ENCODE measurements around the gene ABAT.
"Not testable (repeated sequence)": the region's sequence is repeated elsewhere in the genome, so short reads cannot be mapped to it uniquely, and the experiment has no call there.

Gene ABAT

DNA sequence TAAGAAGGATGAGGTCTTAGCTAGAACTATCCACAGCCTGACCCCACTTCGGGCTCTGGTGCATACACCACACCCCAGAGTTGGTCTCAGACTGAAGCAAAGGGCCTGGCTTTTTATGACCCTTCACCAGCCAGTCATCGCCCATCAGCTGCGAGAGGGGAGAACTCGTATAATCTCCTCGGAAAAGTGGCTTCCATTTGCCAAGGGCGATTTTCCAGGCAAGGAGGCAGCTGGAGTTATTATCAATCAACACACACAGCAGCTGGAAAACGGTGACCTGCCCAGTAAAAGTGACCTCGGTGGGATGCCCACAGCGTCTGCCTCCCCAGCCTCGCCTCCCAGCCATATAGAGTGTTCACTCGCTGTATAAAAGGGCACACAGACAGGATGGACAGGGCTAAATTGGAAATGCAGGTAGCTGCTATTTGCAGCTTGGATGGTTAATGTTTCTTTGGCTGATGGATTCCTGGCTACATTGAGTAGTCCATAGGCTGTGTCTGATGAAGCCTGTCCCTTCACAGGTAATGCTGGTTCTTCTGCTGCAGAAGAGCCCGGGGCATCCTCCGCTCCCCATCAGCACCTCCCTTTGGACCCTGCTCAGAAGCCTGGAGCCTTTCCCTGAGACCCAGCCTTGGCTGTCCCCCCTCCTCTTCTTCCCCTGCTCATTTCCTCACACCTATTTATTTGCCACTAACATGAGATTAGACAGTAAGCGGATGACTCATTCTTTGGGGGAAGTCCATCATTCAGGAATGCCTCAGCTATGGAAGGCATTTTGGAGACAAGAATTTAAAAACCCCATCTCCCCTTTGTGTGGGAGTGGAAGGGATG is 77.3 kb downstream of the ABAT start:
- DNase-seq = no peak

DNA sequence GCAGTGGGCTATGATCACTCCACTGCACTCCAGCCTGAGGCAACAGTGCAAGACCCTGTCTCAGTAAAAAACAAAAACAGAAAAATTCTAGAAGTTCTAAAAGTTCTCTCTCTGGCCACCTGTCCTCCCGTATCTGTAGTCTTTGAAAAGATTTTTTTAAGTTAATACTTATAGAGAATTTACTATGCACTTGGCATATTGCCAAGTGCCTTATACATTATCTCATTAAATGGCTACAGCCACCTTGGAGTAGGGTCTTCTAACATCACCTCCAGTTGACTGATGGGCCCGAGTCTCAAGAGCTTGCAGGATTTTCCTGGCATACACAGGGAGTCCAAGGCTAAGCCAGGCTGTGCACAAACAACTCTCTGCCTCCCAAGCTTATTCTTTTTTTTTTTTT is 78.3 kb downstream of the ABAT start:
- DNase-seq = no peak

DNA sequence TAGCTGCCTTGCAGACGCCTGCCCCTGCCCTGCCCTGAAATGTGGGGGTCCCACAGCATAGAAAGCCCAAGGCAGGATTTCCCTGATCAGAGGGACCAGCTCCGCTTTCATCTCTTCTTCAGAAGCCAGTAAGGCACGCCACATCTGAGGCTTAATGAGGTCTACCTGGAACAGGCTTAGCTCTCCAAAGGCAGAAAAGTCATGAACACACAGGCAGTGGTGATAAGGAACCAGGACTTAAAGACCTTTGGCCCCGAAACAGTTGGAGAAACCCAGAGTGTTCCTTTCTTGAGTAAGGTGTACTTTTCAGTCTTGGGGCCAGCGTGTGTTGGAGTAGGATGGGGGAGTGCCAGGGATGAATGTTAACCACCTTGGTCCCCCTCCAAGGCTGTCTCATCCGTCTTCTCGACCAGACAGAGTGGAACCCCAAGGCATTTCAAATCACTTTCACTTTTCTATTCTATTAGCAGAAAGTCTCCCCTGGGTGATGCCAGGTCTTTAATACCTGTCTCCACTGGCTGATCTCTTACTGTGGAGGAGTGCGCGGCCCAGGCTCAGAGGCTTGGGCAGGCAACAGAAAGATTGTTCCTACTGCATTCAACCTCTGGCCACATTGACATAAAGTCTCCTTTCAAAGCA is 79.1 kb downstream of the ABAT start:
- no peak for DNase-seq

DNA sequence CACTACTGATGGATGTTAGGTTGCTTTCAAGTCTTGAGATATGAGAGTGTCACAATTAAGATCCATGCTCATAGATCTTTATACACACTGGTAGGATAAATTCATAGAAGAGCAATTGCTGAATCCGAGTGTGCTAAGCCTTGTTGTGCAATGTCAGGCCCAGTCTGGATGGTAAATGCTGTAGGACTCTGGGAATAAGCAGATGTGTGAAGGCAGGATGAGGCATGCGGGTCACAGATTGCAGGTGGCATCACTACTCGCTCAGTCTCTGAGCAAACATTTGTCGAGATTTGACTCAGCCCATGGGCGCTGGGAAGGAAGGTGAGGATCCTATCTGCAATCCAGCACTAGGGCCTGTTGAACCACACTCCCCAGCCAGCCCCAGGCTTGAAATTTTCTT is 82.3 kb downstream of the ABAT start:
- DNase-seq = no peak

DNA sequence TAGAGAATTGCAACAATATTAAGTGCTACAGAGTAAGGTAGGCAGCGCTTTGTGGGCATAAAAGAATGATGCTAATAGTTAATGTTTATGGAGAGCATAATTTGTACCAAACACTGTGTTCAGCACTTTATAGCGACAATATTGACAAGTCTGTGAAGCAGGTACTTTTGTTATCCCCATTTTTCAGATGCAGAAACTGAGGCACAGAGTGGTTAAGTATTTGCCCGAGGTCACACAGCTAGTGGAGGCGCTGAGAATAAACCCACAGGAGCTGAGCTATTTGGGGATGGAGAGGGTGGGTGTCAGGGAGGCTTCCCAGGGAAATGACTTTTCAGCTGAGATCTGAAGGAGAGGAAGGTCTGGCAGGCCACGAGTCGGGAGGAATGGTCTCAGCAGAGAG is 83.6 kb downstream of the ABAT start:
- DNase-seq = no peak

DNA sequence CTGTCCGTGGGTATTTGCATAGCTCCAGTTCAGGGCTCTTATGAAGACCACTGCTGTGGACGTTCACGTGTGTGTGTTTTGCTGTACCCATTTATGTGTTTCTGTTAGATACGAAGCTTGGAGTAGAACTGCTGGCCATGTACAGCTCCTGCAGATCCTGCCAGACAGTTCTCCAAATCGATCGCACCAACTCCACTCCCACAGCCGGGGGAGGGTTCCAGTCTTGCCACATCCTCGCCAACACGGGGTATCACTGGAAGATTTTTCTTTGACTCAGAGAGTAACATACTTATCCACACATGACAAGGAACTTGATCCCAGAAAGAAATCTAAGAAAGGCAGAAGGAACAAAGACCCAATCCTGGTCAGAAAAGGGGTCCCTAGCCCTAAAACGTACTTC is 85.6 kb downstream of the ABAT start:
- DNase-seq = no peak

DNA sequence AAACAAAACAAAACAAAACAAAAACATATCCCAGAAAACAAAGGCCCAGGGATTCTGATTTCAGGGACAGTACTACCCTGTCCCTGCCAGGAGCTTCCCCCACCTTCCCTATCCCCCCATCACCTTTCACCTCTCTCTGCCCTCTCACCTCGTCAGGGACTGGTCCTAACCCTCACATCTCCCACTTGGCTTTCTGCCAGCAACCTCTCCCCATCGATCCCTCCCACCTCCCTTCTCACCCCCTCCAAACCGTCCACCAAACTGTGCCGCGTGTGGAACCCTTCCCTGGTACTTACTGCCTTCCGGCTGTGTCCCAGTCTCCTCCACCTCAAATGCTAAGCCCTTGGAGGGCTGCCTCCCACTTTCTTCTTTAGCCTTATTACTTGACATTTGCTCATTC is 86.7 kb downstream of the ABAT start:
- DNase-seq = no peak

DNA sequence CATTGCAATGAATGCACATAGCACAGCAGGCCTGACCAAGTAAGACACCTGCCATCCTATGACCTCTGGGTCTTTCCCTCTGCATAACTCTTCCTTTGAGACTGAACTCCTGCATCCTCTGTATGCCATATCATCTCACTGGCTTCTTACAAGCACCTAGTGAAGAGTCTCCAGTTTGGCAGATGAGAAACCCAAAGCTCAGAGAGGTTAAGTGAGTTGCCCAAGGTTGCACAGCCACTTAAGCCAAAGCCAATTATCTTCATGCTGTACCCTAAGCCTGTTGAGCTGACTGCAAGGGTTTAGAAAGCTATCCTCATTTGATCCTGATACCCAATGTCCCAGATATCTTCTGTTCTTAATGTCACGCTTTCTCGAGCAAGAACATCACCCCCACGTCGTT is 87.8 kb downstream of the ABAT start:
- DNase-seq = no peak

DNA sequence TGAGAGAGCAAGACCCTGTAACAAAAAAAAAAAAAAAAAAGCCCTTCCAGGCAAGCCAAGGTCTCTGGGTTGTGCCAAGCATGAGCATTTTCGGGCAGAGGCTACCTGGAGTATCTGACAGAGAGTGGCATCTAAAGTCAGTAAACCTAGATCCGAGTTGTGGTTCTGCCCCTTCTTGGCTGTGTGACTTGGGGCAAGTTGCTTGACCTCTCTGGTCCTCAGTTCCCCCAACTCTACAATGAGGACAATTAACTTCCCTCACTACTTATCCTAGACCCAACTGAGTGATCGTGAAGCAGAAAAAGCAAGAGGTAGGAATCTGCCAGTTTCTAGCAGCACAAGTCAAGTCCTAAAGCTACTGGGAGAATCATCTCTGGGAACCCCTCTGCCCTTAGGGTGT is 88.7 kb downstream of the ABAT start:
- no peak for DNase-seq

DNA sequence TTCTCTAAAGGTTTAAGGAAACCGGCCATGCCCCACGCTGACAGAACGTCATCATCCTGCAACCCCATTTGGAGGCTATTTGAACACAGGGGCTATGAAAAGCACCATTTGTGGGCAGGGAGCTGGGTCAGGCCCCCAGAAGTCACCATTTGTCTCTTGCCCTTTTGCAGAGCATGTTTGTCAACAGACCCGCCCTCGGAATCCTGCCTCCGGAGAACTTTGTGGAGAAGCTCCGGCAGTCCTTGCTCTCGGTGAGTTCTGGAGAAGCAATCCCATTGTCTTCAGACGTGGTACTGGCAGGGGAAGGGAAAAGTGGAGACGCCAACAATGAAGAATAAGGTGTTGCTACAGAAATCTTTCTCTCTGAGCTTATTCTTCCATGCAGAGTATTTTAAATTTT is 89.5 kb downstream of the ABAT start:
- no peak for DNase-seq

DNA sequence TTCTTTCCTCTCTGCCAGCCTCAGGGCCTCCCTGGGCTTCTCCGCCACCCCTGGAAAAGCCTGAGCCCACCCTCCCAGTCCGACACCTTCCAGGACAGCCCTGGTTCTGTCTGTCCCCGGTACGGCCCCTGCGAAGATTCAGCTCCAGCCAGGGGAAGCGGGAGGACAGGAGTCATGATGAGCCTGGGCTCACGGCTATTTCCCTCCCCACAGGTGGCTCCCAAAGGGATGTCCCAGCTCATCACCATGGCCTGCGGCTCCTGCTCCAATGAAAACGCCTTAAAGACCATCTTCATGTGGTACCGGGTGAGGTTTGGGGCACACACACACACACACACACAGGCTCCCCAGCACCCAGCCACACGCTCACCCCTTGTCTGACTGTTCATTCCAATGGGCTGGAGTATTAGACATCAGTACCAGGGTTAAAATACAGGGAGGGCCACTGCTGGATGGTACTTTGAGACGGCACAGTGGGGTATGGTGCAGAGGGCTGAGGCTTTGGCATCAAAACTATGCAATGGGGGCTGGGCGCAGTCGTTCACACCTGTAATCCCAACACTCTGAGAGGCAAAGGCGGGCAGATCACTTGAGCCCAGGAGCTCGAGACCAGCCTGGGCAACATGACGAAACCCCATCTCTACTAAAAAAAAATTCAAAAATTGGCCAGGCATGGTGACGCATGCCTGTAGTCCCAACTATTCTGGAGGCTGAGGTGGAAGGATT is 90.3 kb downstream of the ABAT start:
- no peak for DNase-seq

DNA sequence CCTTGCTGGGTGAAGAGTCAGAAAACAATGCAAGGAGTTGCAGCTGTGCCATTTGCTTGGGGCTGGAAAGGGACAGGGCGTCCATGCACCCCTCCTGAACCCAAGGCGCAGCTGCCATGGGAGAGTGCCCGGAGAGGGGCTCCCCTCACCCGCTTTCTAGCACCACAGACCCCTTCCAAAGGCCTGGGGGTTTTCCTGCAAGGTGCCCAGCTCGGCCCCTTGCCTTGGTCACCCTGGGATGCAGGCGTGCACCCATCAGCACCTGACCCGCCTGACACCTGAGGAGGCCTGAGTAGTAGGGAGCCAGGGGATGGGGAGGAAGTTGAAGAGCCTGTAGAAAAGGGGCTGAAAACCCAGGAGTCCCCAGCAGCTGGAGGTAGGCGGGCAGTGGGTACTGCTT is 92.8 kb downstream of the ABAT start:
- no peak for DNase-seq

DNA sequence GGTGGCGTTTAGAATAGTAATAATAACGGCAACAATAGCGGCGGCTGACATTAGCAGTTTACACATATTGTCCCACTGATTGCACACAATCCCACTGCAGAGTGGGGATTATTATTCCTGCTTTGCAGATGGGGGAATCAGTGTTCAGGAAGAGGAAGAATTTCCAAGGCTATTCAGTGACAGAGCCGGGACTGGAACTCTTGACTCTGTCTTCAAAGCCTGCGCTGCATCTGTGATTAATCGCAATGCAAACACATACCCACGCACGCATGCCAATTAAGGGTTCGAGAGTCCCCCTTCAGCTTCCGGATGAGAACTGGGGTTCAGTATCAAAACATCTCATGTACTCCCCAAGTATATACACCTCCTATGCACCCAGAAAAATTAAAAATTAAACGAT is 93.9 kb downstream of the ABAT start:
- no peak for DNase-seq

DNA sequence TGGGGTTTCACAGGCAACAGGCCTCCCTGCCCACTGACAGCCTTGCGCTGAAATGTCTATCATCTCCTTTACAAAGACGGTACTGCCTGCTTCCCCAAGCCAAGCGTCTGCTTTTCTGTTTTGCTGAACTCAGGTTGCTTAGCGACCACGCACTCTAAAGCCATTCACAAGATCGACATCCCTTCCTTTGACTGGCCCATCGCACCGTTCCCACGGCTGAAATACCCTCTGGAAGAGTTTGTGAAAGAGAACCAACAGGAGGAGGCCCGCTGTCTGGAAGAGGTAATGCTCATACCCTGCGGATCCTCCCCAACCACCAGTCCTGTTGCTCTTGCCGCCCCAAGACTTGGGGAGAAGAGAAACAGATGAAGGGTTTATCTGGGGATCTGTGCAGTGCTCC is 94.3 kb downstream of the ABAT start:
- DNase-seq = no peak

DNA sequence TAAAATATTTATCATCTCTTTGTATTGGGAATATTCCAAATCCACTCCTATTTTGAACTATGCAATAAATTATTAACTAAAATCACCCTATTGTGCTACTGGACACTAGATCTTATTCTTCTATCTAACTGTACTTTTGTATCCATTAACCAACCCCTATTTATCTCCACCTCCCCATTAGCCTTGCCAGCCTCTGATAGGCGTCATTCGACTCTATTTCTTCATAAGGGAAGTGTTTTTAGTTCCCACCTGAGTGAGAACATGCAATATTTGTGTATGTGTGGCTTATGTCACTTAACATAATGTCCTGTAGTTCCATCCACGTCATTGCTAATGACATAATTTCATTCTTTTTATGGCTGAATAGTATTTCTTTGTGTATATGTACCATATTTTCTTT is 99.1 kb downstream of the ABAT start:
- DNase-seq = no peak

DNA sequence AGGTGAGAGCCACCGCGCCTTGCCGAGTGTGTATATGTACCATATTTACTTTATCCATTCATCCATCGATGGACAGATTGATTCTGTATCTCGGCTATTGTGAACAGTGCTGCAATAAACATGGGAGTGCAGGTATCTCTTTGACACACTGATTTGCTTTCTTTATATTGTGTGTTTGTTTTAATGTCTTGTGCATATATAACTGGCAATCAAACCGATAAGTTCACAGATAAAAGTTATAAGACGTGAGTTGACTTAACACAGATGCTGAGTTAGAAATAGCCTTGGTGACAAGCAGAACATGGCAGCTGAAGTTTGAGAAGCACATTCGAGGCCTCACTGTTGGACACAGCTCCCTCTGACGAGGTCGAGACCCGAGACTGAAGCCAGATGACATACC is 99.8 kb downstream of the ABAT start:
- DNase-seq = no peak

DNA sequence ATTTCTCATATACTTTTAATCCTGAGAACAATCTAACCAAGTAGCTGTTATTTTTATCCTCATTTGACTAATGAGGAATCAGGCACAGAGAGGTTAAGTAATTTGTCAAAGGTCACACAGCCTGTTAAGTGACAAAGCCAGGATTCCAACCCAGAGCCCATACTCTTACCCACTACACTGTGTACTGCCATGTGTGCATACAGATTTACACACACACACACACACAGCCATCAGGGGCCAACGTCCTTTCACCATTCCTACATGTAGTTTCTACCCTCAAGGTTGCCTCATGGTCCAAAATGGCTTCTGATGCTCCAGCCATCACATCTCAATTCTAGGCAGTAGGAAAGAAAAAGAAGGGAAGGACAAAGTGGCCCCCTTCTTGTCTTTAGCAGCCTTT is 100.9 kb downstream of the ABAT start:
- DNase-seq = no peak

DNA sequence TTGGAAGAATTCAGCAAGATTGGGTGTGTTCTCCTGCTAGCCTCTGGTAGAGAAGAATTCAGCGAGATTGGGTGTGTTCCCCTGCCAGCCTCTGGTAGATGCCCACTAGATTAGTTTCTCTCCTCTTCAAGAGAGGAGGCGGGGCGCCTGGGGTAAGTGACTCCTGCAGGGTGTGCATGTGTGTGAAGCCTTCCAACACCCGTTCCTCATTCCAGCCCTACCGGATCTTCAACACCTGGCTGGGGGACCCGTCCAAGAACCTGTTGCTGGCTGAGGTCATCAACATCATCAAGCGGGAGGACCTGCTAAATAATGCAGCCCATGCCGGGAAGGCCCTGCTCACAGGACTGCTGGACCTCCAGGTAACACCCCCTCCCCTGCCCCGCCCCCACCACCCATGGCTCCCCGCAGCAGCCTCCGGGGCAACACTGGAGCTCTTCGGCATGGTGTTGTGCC is 101.7 kb downstream of the ABAT start:
- DNase-seq = no peak

DNA sequence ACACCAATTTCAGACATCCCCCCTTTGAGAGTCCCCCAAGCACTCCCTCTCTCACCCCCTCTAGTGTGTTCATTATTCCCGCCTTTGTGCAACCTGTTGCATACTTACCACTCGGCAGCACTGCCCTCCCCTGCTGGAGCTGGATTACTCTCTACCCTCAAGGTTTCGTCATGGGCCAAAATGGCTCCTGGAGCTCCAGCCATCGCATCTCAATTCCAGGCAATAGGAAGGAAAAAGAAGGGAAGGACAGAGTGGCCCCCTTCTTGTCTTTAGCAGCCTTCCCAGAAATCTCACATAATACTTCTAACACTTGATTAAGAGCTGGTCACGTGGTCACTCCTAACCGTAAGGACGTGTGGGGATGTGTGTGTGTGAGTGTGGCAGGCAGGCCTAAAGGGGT is 102.8 kb downstream of the ABAT start:
- DNase-seq = no peak

DNA sequence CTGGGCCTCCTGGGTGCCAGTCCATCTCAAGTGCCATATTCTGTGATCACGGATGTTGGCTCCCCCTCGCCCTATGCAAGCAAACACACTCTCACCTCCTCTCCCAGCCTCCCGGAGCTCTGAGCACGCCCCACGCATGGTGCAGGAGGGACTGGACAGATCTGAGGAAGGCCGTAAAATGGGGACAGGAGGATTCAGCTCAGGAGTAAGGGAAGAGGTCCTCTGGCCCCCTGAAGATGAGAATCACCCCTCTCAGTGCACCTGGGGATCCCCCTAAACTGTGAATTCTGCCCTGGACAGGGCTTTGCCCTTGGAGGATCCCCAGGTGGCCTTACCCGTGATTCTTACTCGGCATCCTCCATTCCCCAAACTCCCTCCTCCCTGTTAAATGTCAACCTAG is 107.4 kb downstream of the ABAT start:
- no peak for DNase-seq

DNA sequence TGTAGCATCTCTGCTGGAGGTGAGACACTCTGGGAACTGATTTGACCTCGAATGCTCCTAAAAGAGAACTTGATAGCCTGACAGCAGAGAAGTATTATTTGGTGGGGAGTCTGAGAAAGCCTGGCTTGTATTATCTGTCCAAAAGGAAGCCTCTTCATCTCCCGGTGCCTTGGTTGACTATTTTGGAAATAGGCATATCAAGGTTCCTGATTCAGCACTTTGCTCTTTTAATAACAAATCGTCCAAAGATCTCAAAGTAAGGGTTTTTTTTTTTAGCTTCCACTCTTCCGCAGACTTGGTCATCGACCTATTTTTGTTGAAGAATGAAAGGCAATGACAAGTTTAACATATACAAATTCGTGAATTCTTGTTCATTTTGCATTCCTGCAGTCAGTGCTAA is 108.3 kb downstream of the ABAT start:
- no peak for DNase-seq

DNA sequence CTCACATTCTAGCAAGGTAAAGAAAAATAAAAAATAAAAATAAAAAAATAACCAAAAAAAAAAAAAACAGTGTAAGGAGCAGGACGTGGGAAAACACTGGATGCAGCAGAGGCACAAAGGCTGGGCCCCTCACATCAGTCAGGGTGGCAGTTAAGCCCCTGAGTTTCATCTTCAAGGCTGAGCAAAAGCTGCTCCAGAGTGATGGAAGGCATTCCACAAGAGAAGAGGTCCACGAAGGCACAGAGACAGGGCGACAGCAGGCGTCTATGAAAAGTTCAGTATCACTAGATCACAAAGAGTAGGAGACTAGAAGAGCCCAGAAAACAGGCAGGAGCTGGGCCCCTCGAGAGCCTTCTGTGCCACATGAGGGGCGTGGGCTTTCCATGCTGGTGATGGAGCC is 111.0 kb downstream of the ABAT start:
- DNase-seq = no peak

DNA sequence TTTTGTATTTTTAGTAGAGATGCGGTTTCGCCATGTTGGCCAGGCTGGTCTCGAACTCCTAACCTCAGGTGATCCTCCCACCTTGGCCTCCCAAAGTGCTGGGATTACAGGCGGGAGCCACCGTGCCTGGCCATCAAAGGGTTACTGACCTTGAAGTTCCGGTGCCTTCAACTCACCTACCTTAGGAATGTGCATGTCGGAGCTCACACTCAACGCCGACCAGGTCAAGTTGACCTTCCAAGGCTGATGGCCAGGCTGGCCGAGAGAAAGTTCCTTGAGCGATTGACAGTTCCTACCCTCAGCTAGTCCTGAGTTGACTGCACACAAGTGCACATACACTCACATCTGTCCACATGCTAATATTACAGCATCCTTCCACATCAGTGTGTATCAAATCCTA is 111.9 kb downstream of the ABAT start:
- DNase-seq = not testable (repeated sequence)

DNA sequence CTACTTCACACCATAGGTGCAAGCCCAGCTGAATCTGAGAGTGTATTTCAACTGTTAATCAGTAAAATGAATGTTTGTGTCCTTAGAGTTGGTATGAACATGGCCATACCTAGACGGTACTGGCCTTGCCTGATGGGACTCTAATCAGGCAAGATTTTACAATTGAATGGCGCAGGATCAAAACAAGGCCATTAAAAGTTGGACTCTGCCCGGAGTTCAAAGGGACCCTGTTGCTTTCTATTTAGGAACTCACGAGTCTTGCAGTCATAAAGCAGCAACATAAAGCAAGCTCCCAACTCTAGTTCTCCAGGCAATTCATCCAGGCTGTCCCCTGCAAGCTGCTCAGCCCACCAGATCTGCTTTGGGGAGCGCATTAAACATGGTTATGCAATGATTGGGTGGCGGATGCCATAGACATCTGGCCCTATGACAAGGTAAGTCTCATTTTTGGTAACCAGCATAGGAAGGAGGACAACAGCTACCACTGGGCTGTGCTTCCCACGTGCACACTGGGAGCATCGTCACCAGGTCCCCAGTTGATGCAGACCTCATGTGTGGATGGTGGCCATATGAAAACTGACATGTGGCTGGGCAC is 114.3 kb downstream of the ABAT start:
- DNase-seq = no peak

Measured in NCI-H1092 treated with DMSO at 0.1 percent for 48 hours (cell line).